GM18951 (cell line): Measurements from ENCODE around the gene NISCH.

Experiments
- POLR2A ChIP-seq: IDR thresholded peaks from 4 replicates; pipeline ENCODE4 v1.6.1; 2011; ENCODE audit warnings: mild to moderate bottlenecking; ENCODE audit not compliant: insufficient read length, insufficient read depth; ENCODE audit errors: extremely low read depth
- in situ Hi-C: fragments of 300-500 bp; cut with MboI; formaldehyde crosslinking; loops from one replicate; pipeline ENCODE4 v1.12.0; 2022; ENCODE audit warnings: low sequenced_read_pairs, mixed read lengths, inconsistent platforms; ENCODE audit not compliant: unreplicated experiment

NISCH gene

DNA sequence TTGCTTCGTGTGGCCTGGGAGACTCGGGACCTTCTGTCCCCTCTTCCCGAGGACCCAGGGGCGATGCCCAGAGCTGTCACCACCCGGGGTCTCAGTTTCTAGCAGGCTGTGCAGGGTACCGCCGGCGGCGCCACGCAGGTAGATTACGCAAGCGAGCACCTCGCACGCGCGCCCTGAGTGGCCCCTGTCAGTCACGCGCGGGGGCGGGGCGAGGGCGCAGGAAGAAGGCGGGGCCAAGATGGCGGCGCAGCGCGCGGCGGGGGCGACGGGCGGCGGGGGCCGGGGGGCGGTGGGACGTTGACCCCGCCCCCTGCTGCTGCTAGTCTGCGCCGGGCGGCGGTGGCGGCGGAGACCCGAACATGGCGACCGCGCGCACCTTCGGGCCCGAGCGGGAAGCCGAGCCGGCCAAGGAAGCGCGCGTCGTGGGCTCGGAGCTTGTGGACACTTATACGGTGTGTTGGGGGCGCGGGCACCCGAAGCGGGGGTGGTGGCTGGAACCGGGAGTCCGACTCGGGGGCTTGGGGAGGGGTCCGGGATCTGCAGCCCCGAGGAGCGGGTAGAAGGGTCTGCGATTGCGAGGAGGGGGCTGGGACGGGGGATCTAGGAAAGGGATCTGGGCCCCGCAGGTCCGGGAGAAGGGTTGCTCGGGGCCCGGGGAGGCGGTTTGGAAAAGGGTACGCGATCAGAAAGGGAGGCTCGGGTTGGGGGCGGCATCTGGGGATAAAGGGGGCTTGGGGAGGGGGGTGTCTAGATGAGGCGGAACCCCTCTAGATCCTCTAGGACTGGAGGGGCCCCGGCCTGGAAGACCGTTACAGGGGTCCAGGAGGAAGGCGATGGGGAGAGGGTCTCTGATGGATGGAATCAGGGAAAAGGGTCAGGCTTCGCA, at the start of gene NISCH:
Gene NISCH, plus strand, starts transcription at position 322 of the 886 bp plus-strand sequence. Its CDS starts 38 bp downstream, at position 360.
- in situ Hi-C loops: no loop called here

GRCh38 chr3:52406231-52406661, 49.2 kb upstream of the NISCH start:
- in situ Hi-C loops: no loop called here
- TF ChIP-seq POLR2A: no peak

More for the DNA sequence above, at the start of gene NISCH:
- TF ChIP-seq POLR2A: peak; percentile 91

DNA sequence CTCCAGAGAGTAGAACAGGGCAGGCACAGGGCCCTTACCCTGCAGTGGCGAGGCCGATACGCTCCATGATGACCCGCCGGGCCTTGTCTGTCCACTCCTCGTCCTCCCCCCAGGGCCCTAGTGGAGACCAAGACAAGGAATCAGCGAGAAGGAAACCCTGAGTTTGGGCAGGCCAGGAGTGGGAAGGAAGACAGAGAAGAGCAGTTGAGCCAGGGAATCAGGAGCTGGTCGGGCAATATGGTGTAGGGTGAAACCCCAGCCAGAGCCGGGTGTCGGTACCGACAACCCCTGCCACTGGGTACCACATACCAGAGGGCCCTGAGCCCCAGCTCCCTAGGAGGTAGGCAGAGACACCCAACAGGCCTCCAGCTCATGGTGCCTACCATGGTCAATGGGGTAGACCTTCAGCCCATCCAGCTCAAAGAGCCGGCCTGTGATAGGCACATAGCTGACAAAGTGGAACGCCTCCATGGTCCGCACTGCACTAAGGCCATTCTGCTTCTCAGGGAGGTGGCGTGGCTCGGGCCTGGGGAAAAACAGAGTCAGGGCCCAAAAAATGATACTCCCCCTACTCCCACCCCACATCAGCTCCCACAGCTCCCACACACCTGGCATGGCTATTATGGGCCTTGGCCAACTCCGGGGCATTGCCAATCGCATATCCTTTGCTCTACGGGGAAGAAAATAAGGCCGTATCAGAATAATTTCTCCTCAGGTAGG, 48.5 kb upstream of the NISCH start:
- no peak for TF ChIP-seq POLR2A
- in situ Hi-C loops: no loop called here

GRCh38 chr3:52407779-52408178, 47.6 kb upstream of the NISCH start:
- in situ Hi-C loops: no loop called here
- no peak for TF ChIP-seq POLR2A

DNA sequence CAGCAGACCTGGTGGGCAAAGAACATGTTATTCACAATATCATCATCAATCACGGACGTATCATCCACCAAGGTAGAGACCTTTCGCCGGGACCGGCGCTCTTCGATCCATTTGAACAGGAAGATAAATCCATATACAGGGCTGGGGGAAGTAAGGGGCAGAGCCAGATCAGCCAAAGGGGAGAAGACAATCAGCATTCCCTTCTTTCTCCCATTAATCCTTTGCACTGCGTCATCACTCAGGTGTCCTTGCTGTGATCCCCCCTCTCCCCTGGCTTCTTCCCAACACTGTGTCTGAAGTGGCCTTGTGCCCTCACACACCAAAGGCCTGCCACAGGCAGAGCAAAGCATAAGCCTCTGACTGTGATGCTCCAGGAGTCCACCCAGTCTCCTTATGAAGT, 46.9 kb upstream of the NISCH start:
- in situ Hi-C loops: no loop called here
- no peak for TF ChIP-seq POLR2A

- TF ChIP-seq POLR2A: no peak
- in situ Hi-C loops: no loop called here
These were observed 39.6 kb upstream of the NISCH start for GRCh38 chr3:52415800-52416199.

GRCh38 chr3:52420388-52420787, 35.0 kb upstream of the NISCH start:
- in situ Hi-C loops: no loop called here
- no peak for TF ChIP-seq POLR2A

GRCh38 chr3:52422669-52423068, 32.7 kb upstream of the NISCH start:
- TF ChIP-seq POLR2A: no peak
- in situ Hi-C loops: no loop called here

GRCh38 chr3:52423173-52423572, 32.2 kb upstream of the NISCH start:
- TF ChIP-seq POLR2A: no peak
- in situ Hi-C loops: no loop called here

GRCh38 chr3:52428151-52429005, 27.0 kb upstream of the NISCH start:
- in situ Hi-C loops: no loop called here
- TF ChIP-seq POLR2A: no peak

DNA sequence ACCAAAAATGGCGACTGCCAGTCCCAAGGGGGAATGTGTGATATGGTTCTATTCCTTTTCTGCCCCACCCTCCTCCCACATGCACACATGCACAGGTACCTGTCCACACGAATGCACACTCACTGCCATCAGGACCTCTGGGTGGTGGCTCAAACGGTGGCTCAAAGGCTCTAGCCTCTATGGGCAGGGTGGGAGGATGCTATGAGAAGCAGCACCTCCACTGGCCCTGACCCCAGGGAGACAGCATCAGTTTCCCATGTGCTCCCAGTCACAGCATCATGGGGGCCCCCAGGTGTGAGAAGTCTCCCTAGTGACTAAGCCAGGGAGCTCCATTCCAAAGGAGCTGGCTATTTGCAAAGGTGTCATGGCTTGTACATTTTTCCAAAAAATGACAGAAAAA, 26.4 kb upstream of the NISCH start:
- in situ Hi-C loops: no loop called here
- no peak for TF ChIP-seq POLR2A

DNA sequence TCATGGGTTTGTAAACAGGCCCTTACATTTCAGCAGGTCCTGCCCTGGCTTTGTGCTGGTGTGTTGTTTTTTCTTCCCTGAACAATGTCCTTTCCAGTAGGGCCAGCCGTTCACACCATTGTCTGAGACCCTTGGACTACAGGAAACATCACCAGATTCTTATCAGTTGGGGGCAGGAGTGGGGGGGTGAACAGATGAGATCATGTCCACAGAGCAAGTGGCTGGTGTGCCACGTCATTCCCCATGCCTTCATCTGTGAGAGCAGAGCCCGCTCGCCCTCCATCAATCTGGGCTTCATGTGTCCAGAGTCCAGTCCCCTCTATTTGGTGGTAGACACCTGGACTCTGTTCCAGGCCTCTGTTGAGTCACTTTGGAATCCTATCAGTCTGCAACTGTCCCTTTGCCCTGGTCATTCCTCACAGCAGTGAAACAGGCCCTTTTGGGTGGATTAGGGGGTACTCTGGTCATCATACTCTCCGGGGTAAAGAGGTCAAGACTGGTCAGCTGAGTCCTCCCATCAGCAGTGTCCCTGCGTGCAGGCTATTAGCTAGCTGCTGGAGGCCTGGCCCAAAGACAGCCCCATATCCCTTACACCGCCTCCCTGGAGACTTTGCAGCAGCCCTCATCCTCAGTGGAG, 25.5 kb upstream of the NISCH start:
- in situ Hi-C loops: no loop called here
- no peak for TF ChIP-seq POLR2A
